Sigmoid colon (tissue), 4 donors: ENCODE measurements around the gene JAM3.
"Not testable (repeated sequence)": the region's sequence is repeated elsewhere in the genome, so short reads cannot be mapped to it uniquely, and the experiment has no call there.

ENCODE experiments used
- CTCF ChIP-seq, 4 experiments: fragments of 450-650 bp in 3 of 4; fragments of 200-600 bp in 1 of 4; IDR thresholded peaks; one replicate each; pipeline ENCODE4 v1.5.1; 2016 to 2019; ENCODE audit warnings: antibody characterized with exemption in 4 of 4, mild to moderate bottlenecking in 3 of 4, moderate library complexity in 2 of 4
- POLR2A ChIP-seq, 2 donors: fragments of 450-650 bp; IDR thresholded peaks; one replicate each; pipeline ENCODE4 v1.6.1; 2016; ENCODE audit warnings: antibody characterized with exemption in 2 of 2, mild to moderate bottlenecking in 2 of 2, moderate library complexity in 2 of 2
- POLR2AphosphoS5 ChIP-seq, 4 donors: sonication (generic); formaldehyde crosslinking; IDR thresholded peaks; one replicate each; pipeline ENCODE4 v1.6.1; 2017; ENCODE audit warnings: antibody characterized with exemption in 4 of 4

GRCh38 chr11:134081258-134081657 is 12.4 kb downstream of the JAM3 start:
- TF ChIP-seq CTCF, POLR2A, POLR2AphosphoS5 (IDR thresholded peaks at IDR 0.05): not testable (repeated sequence)
